H1 (cell line): ENCODE results near the gene NTN5. TPM values are rescaled to one million over a fixed set of nuclear protein-coding genes. Genes with fewer than 3 reads are reported as not detected.
A peak's percentile ranks its signal among the peaks of the same experiment; 100 is the strongest.

Experiments used
- BCL11A ChIP-seq, 2 experiments: IDR thresholded peaks; one replicate each; pipeline ENCODE4 v1.6.1; 2011; ENCODE audit warnings: low read depth in 2 of 2, low read length in 2 of 2, mild to moderate bottlenecking in 2 of 2
- EZH2 ChIP-seq: fragments of 200-600 bp; sonication (generic); IDR thresholded peaks from 2 replicates; pipeline ENCODE4 v1.7.1; 2012; ENCODE audit warnings: low read depth, mild to moderate bottlenecking, moderate library complexity, low read length, inconsistent platforms; ENCODE audit not compliant: severe bottlenecking
- FOSL1 ChIP-seq: IDR thresholded peaks from 2 replicates; pipeline ENCODE4 v1.6.1; 2011; ENCODE audit warnings: mild to moderate bottlenecking, low read depth, low read length, moderate library complexity; ENCODE audit not compliant: insufficient read depth
- GABPA ChIP-seq: IDR thresholded peaks from 2 replicates; pipeline ENCODE4 v1.6.1; 2011; ENCODE audit warnings: mild to moderate bottlenecking, low read length, moderate library complexity, borderline replicate concordance; ENCODE audit not compliant: insufficient read depth
- JUND ChIP-seq: IDR thresholded peaks from 2 replicates; pipeline ENCODE4 v1.6.1; 2011; ENCODE audit warnings: mild to moderate bottlenecking, improper control_type of control experiment, low read length
- SIN3A ChIP-seq, 2 experiments: IDR thresholded peaks in 1 of 2; conservative IDR thresholded peaks in 1 of 2; 2 replicates each; pipeline ENCODE4 v1.6.1; 2011 to 2012; ENCODE audit warnings: low read length in 2 of 2, improper control_type of control experiment in 1 of 2, low read depth in 1 of 2, mild to moderate bottlenecking in 1 of 2
- SIX5 ChIP-seq: IDR thresholded peaks from 2 replicates; pipeline ENCODE4 v1.6.1; 2011; ENCODE audit warnings: mild to moderate bottlenecking, low read depth, low read length
- SP1 ChIP-seq: IDR thresholded peaks from 2 replicates; pipeline ENCODE4 v1.6.1; 2011; ENCODE audit warnings: low read depth, low read length
- SP2 ChIP-seq: IDR thresholded peaks from 2 replicates; pipeline ENCODE4 v1.6.1; 2012; ENCODE audit warnings: mild to moderate bottlenecking, low read length, inconsistent platforms
- polyA plus RNA-seq, 7 experiments: library from polyadenylated mRNA; depleted of rRNA in 3 of 7; stranded (reverse) in 5 of 7; unstranded in 2 of 7; fragments of >200 nt in 5 of 7; fragments of 200-250 nt in 2 of 7; gene quantifications; 1 replicate in 5 of 7; 2 replicates in 1 of 7; 4 replicates in 1 of 7; pipeline versions ENCODE4 v1.2.1 to v1.2.3, GENCODE V29; 2011 to 2013; ENCODE audit warnings: missing spikeins in 2 of 7, mixed read lengths in 2 of 7
- total RNA-seq: library from RNA; stranded (reverse); fragmentation: NEBNext Ultra II Directional; extraction: Animal tissue kit (Norgen Biotek cat#: 25700); gene quantifications from 2 replicates; pipeline ENCODE4 v1.2.1, GENCODE V29; 2021
- TF ChIP-seq, protein P1 (sequence below): IDR thresholded peaks from 2 replicates; pipeline ENCODE4 v1.6.1; 2011; ENCODE audit warnings: low read length, improper control_type of control experiment
- TF ChIP-seq, protein P2 (sequence below): IDR thresholded peaks from 2 replicates; pipeline ENCODE4 v1.6.1; 2011; ENCODE audit warnings: low read depth, mild to moderate bottlenecking, low read length; ENCODE audit not compliant: insufficient read depth

The NTN5 gene
- total and polyA plus RNA-seq, 2 of the 8 experiments (the other 6 are each of a cell fraction or from before 2014, with no cell fraction given): 0.47 to 0.85 TPM

DNA sequence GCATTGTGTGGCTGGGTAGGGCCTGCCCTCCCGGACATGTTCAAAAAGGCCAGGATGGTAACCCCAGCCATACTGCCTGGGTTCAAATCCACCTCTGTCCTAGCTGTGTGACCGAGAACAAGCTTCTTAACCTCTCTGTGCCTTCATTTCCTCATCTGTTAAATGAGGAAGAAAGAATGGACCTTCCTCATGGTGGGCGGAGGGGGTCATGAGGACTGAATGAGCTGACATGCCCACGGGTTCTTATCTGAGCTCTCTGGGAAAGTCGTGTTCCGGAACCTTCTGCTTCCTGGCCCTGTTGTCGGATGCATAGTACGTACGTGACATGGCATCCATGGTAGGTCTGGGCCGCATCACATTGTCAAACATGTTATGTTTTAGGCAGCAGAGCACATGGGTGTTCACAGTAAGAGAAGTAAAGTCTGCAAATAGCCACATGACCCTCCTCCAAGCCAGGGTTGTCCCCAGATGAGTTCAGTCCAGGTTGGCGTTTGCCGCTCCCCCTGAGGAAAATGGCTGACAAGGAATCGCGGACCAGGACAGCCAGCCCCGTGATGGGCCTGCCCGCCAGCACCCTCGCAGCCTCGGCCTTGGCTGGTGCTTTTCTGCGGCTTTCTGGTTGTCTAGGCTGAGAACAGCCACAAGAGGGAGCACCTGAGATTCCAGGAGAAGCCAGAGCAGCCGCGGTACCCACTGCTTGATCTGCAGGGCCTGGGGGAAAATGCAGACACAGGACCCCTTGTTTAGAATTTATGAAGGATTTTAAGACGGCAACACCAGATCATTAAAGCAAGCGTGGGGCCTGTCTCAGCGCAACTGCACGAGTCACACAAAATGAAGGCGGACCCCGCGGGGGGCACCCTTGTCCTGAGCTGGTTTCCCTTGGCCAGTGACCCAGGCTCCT lies 2.4 kb upstream of the NTN5 start (continued):
- TF ChIP-seq GABPA (peak; percentile 71; the same call in 1 of the 2 replicates), SIX5 (no peak), SP1 (no peak), JUND (0 out of 2 replicates have a peak, but pooled peaks have one; percentile 16), BCL11A (IDR thresholded peaks at IDR 0.05; ENCODE audit: low read depth in 2 of 2, low read length in 2 of 2) (no peak), FOSL1 (no peak), SP2 (no peak), SIN3A (conservative IDR thresholded peaks at IDR 0.05 in 1 of 2, IDR thresholded peaks at IDR 0.05 in 1 of 2; ENCODE audit: low read depth in 1 of 2, low read length in 2 of 2) (peak in 1 of 2 experiments; percentile 46; a peak in 1 of 4 replicates), EZH2 (no peak)
- TF ChIP-seq, protein P1, sequence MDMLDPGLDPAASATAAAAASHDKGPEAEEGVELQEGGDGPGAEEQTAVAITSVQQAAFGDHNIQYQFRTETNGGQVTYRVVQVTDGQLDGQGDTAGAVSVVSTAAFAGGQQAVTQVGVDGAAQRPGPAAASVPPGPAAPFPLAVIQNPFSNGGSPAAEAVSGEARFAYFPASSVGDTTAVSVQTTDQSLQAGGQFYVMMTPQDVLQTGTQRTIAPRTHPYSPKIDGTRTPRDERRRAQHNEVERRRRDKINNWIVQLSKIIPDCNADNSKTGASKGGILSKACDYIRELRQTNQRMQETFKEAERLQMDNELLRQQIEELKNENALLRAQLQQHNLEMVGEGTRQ: no peak
- TF ChIP-seq, protein P2, sequence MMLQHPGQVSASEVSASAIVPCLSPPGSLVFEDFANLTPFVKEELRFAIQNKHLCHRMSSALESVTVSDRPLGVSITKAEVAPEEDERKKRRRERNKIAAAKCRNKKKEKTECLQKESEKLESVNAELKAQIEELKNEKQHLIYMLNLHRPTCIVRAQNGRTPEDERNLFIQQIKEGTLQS: no peak
